ENCODE results near the gene MGARP.

Gene MGARP

GRCh38 chr4:139243448-139244365 is 36.3 kb downstream of the MGARP start:
- no peak for DNase-seq

GRCh38 chr4:139242511-139243051 is 37.4 kb downstream of the MGARP start:
- no peak for DNase-seq

GRCh38 chr4:139241784-139242151 is 38.3 kb downstream of the MGARP start:
- no peak for DNase-seq

- no peak for DNase-seq
Observed at GRCh38 chr4:139241086-139241783, 38.8 kb downstream of the MGARP start.

GRCh38 chr4:139239127-139239772 is 40.8 kb downstream of the MGARP start:
- no peak for DNase-seq

- no peak for DNase-seq
Observed at GRCh38 chr4:139234253-139234652, 45.8 kb downstream of the MGARP start.

GRCh38 chr4:139229534-139230039 is 50.4 kb downstream of the MGARP start:
- DNase-seq = no peak

- no peak for DNase-seq
Observed at GRCh38 chr4:139227729-139228404, 52.2 kb downstream of the MGARP start.

- DNase-seq = no peak
Observed at GRCh38 chr4:139223682-139224317, 56.2 kb downstream of the MGARP start.

- no peak for DNase-seq
Observed at GRCh38 chr4:139222215-139222614, 57.8 kb downstream of the MGARP start.

- no peak for DNase-seq
Observed at GRCh38 chr4:139221687-139222086, 58.3 kb downstream of the MGARP start.

- no peak for DNase-seq
Observed at GRCh38 chr4:139219450-139220055, 60.5 kb downstream of the MGARP start.

Data from DMS79 (cell line).